Stimulated activated CD4-positive, alpha-beta T cell treated with anti-CD3 and anti-CD28 coated beads, Interleukin-15, amount 100 ng/mL, for 1 hour (primary cell): ENCODE measurements around the gene CREG1.
"Not testable (repeated sequence)": the region's sequence is repeated elsewhere in the genome, so short reads cannot be mapped to it uniquely, and the experiment has no call there.

Experiments used
- DNase-seq, 2 donors: peaks; one replicate each; pipeline ENCODE4 v3.0.0-alpha.2; 2020; ENCODE audit warnings: low read depth in 1 of 2, low spot score in 1 of 2

The CREG1 gene

GRCh38 chr1:167553136-167554027 is at the start of gene CREG1:
CREG1 (minus strand) TSS chr1:167553762.
- peak; percentile 71 to 84 for DNase-seq

DNA sequence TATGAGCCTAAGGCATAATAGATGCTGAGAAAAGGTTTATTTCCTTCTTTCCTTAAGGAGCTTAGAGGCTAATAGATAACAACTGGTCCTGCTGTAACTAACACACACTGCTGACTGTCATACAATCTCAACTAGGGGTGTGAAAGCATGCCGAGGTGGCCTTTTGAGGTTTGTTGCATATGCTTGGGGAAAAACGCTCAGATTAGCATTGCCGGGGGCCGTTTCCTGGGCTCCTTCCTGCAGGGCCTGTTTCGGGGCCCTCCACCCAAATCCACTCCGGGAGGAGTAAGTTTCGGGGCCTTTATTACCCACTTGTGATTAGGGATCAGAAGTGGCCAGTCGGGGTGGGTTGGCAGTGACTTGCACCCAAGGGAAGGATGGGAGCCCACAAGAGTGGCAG is 49.3 kb upstream of the CREG1 start:
- no peak for DNase-seq

- no peak for DNase-seq
Observed at GRCh38 chr1:167601442-167602383, 48.2 kb upstream of the CREG1 start.

DNA sequence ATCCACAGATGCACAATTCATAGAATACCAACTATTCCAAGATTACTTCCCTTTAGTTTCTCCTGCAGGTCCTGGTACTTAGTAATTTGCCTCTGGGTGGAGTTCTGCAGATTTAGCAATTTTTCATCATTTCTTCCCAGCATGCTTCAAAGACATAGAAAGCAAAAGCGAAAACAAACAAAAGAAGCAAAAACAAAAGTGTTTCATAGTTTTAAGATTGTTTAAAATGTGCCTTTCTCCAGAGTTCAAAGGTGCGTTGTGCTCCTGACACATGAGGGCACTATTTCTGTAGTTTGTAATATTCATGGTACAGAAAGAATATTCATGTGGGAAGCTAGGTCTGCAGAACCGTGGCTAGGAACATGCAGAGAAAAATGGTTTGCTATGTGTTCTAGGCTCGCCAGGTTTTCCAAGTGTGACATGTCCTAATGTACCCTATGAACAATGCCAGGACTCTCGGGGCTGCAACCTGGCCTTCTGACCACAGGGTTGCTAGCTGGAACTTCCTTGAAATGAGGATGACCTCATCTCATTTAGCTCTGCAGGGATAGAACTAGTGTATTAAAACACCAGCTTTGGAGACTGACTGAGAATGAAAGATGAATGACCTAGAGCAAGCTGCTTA is 46.5 kb upstream of the CREG1 start:
- DNase-seq: no peak

- no peak for DNase-seq
Observed at GRCh38 chr1:167594822-167595221, 41.3 kb upstream of the CREG1 start.

DNA sequence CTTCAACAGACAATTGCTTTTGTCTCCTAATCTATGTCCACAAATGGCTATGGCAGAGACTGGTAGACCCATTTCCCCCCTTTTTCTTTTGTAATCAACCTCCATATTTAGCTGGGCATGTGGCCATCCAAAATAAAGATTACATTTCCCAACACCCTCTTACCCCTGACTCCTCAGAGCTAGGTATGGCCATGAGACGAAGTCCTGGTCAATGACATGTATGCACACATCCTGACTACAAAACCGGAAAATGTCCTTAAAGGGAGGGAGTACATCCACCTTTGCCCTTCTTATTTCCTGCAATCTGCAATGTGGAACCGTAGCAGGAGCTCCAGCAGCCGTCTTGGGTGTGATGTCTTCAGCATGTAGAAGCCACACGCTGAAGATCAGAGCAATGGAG is 40.3 kb upstream of the CREG1 start:
- no peak for DNase-seq

- no peak for DNase-seq
Observed at GRCh38 chr1:167592475-167592874, 38.9 kb upstream of the CREG1 start.

DNA sequence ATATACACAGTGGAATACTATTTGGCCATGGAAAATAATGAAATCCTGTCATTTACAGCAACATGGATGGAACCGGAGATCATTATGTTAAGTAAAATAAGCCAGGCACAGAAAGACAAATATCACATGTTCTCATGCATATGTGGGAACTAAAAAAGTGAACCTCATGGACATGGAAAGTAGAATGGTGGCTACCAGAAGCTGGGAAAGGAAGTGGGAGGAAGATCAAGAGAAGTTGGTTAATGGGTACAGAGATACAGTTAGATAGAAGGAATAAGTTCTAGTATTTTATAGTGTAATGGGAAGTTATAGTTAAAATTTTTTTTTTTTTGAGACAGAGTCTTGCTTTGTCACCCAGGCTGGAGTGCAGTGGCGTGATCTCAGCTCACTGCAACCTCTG is 34.8 kb upstream of the CREG1 start:
- no peak for DNase-seq

GRCh38 chr1:167587872-167588271 is 34.3 kb upstream of the CREG1 start:
- no peak for DNase-seq

GRCh38 chr1:167587342-167587741 is 33.8 kb upstream of the CREG1 start:
- DNase-seq: no peak

- no peak for DNase-seq
Observed at GRCh38 chr1:167584581-167584980, 31.0 kb upstream of the CREG1 start.

DNA sequence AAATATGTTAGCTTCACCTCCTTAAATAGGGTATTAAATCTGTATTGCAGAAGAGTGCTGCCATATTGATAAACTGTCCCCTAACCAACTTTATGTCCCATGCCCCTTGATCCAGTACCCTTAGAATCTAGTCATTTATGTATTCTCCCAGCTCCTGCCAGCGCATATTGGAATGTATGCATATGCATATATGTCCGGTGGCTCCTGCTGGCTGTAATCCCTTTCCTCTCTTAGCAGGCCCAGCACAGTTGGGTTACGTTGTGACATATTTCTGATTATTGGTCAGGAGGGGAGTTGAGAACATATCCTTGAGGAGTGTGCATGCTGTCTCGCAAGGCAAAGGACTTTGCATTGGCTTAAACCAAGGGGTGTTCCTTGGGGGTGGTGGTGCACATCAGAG is 29.2 kb upstream of the CREG1 start:
- DNase-seq: no peak

GRCh38 chr1:167582064-167582463 is 28.5 kb upstream of the CREG1 start:
- DNase-seq: no peak

GRCh38 chr1:167579986-167580385 is 26.4 kb upstream of the CREG1 start:
- DNase-seq: no peak

- no peak for DNase-seq
Observed at GRCh38 chr1:167578939-167579521, 25.5 kb upstream of the CREG1 start.

DNA sequence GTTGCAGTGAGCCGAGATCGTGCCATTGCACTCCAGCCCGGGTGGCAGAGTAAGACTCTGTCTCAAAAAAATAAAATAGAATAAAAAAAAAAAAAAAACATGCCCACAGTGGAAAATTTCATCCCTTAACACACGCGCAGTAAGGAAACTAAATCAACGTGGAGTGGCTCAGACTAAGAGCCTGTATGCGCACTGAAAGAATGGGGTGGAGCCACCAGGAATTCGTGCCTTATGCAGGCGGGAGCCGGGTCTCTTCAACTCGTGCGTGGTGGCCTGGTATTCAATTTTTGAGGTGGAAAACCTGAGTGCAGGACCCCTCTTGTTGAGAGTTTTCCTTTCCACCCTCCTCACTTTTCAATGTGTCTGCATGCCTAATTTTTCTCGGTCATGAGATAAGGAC is 22.1 kb upstream of the CREG1 start:
- no peak for DNase-seq

DNA sequence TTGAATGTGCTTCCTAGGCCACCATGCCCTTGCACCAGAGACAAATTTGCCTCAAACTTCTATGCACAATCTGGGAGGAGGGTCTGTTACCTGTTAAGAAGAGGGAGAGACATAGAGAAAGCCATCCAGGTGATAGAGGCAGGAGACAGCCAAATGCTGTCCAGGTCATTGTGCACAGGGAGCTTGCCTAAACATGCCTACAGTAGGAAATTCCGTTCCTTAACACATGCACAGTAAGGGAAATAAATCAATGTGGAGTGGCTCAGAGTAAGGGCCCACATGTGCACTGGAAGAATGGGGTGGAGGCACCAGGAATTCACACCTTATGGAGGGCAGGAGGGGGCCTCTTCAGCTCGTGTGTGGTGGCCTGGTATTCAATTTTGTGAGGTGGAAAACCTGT is 19.5 kb upstream of the CREG1 start:
- no peak for DNase-seq

DNA sequence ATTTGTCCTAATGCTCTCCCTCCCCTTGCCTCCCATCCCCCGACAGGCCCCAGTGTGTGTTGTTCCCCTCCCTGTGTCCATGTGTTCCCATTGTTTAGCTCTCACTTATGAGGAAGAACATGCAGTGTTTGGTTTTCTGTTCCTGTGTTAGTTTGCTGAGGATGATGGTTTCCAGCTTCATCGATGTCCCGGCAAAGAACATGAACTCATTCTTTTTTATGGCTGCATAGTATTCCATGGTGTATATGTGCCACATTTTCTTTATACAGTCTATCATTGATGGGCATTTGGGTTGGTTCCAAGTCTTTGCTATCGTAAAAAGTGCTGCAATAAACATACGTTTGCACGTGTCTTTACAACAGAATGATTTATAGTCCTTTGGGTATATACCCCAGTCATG is 17.1 kb upstream of the CREG1 start:
- not testable (repeated sequence) for DNase-seq

- DNase-seq: no peak
Observed at GRCh38 chr1:167567663-167568062, 14.1 kb upstream of the CREG1 start.

DNA sequence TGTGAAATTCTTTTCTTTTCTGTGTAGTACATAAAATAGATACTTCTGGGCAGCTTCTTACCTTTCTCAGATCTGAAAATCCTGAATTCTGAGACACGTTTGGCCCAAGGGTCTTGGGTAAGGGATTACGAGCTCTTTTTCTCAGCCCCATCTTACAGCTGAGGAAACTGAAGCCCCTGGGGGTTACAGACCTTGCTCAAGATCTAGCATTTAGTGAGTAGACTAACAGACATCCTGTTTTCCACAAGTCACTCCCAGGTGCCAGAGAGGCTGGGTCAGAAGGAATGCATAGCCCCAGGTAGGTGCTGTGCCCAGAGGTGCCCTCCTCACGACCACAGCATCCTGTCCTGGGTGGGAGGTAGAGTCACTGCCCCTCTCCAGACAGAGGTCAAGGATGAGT is 13.2 kb upstream of the CREG1 start:
- no peak for DNase-seq

- no peak for DNase-seq
Observed at GRCh38 chr1:167565922-167566321, 12.4 kb upstream of the CREG1 start.
